Measurements from ENCODE around the gene PKD1L1.

DNA sequence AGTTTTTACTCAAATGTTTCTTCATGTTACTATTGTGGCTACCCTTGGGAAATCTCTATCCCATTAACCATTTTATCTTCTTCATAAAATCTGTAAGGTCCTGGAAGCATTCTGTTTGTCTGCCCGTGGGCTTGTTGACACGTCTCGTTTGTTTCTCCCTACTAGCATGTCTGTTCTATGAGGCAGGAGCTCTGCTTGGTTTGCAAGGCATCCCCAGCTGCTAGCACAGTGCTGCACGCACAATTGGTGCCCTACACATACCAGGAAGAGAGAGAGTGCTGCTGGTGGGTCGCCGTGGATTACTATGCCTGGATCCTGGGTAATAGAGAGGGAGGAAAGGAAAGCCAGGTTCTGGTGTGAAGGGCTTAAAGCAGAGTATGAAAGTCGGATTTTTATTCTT lies 200.2 kb downstream of the PKD1L1 start:
- no peak for TF ChIP-seq CTCF (IDR thresholded peaks at IDR 0.05)
- no peak for TF ChIP-seq POLR2A (IDR thresholded peaks at IDR 0.05)
